Prostate gland (tissue), 2 donors: ENCODE measurements around the gene ZNF106.

ENCODE experiments used
- CTCF ChIP-seq, 4 experiments: fragments of 200-600 bp in 2 of 4; fragments of 450-650 bp in 2 of 4; sonication (generic) in 2 of 4; IDR thresholded peaks; 1 replicate in 3 of 4; 2 replicates in 1 of 4; pipeline ENCODE4 v1.5.1; 2016 to 2019; ENCODE audit warnings: antibody characterized with exemption in 4 of 4, mild to moderate bottlenecking in 2 of 4, moderate library complexity in 2 of 4
- POLR2A ChIP-seq: fragments of 450-650 bp; IDR thresholded peaks from one replicate; pipeline ENCODE4 v1.6.1; 2016; ENCODE audit warnings: antibody characterized with exemption, mild to moderate bottlenecking

GRCh38 chr15:42528970-42529369 is 38.0 kb upstream of the ZNF106 start:
- no peak for TF ChIP-seq POLR2A
- no peak for TF ChIP-seq CTCF (IDR thresholded peaks at IDR 0.05)
